ENCODE data around the gene LRCOL1.

Gene LRCOL1

GRCh38 chr12:132562489-132563021, 47.8 kb downstream of the LRCOL1 start:
- no peak for DNase-seq (ENCODE audit: low spot score)

- DNase-seq (ENCODE audit: low spot score), result peak; percentile 67
Observed at GRCh38 chr12:132561427-132562156, 48.8 kb downstream of the LRCOL1 start.

- peak; percentile 95 for DNase-seq (ENCODE audit: low spot score)
Observed at GRCh38 chr12:132560614-132561426, 49.6 kb downstream of the LRCOL1 start.

GRCh38 chr12:132560364-132560613, 50.1 kb downstream of the LRCOL1 start:
- peak; percentile 82 for DNase-seq (ENCODE audit: low spot score)

GRCh38 chr12:132559652-132560363, 50.6 kb downstream of the LRCOL1 start:
- DNase-seq (ENCODE audit: low spot score), result peak; percentile 91

- DNase-seq (ENCODE audit: low spot score), result no peak
Observed at GRCh38 chr12:132558861-132559623, 51.3 kb downstream of the LRCOL1 start.

GRCh38 chr12:132558042-132558856, 52.1 kb downstream of the LRCOL1 start:
- DNase-seq (ENCODE audit: low spot score), result no peak

- DNase-seq (ENCODE audit: low spot score), result no peak
Observed at GRCh38 chr12:132557291-132558015, 52.9 kb downstream of the LRCOL1 start.

- DNase-seq (ENCODE audit: low spot score), result no peak
Observed at GRCh38 chr12:132556801-132557200, 53.6 kb downstream of the LRCOL1 start.

GRCh38 chr12:132556216-132556615, 54.2 kb downstream of the LRCOL1 start:
- no peak for DNase-seq (ENCODE audit: low spot score)

- DNase-seq (ENCODE audit: low spot score), result no peak
Observed at GRCh38 chr12:132555686-132556085, 54.7 kb downstream of the LRCOL1 start.

- DNase-seq (ENCODE audit: low spot score), result peak; percentile 72
Observed at GRCh38 chr12:132554845-132555630, 55.3 kb downstream of the LRCOL1 start.
